Femur (tissue), 1 donor: ENCODE results near the gene SLCO4A1.

Experiments
- DNase-seq: peaks from one replicate; pipeline ENCODE4 v3.0.0-alpha.2; 2017

Gene SLCO4A1

GRCh38 chr20:62688855-62689460 lies 46.7 kb downstream of the SLCO4A1 start:
- no peak for DNase-seq

GRCh38 chr20:62689861-62690260 lies 47.6 kb downstream of the SLCO4A1 start:
- no peak for DNase-seq

GRCh38 chr20:62690261-62690820 lies 48.0 kb downstream of the SLCO4A1 start:
- no peak for DNase-seq

- no peak for DNase-seq
Measured at GRCh38 chr20:62691487-62691886, 49.2 kb downstream of the SLCO4A1 start.

GRCh38 chr20:62692176-62692575 lies 49.9 kb downstream of the SLCO4A1 start:
- peak; percentile 54 for DNase-seq

GRCh38 chr20:62692801-62693523 lies 50.7 kb downstream of the SLCO4A1 start:
- no peak for DNase-seq

GRCh38 chr20:62693524-62693922 lies 51.2 kb downstream of the SLCO4A1 start:
- no peak for DNase-seq

- no peak for DNase-seq
Measured at GRCh38 chr20:62694106-62694505, 51.8 kb downstream of the SLCO4A1 start.

GRCh38 chr20:62694868-62695267 lies 52.6 kb downstream of the SLCO4A1 start:
- no peak for DNase-seq

- DNase-seq, result no peak
Measured at GRCh38 chr20:62695448-62696414, 53.4 kb downstream of the SLCO4A1 start.

- DNase-seq, result no peak
Measured at GRCh38 chr20:62696434-62696957, 54.2 kb downstream of the SLCO4A1 start.

- DNase-seq, result no peak
Measured at GRCh38 chr20:62696989-62697388, 54.7 kb downstream of the SLCO4A1 start.

GRCh38 chr20:62697468-62697912 lies 55.2 kb downstream of the SLCO4A1 start:
- DNase-seq, result no peak

GRCh38 chr20:62698231-62698630 lies 55.9 kb downstream of the SLCO4A1 start:
- DNase-seq, result no peak

- DNase-seq, result no peak
Measured at GRCh38 chr20:62699296-62699695, 57.0 kb downstream of the SLCO4A1 start.

GRCh38 chr20:62699741-62700140 lies 57.4 kb downstream of the SLCO4A1 start:
- no peak for DNase-seq

- no peak for DNase-seq
Measured at GRCh38 chr20:62700261-62700930, 58.1 kb downstream of the SLCO4A1 start.

GRCh38 chr20:62701161-62702012 lies 59.1 kb downstream of the SLCO4A1 start:
- no peak for DNase-seq

GRCh38 chr20:62702013-62702300 lies 59.7 kb downstream of the SLCO4A1 start:
- no peak for DNase-seq

GRCh38 chr20:62702895-62703852 lies 60.9 kb downstream of the SLCO4A1 start:
- DNase-seq, result no peak
